HepG2 (cell line): ENCODE results near the gene DCP2.

ENCODE experiments used
- FOXA1 ChIP-seq, 2 experiments: fragments of 450-650 bp in 1 of 2; sonication (generic) in 1 of 2; formaldehyde crosslinking in 1 of 2; IDR thresholded peaks; 2 replicates each; pipeline versions ENCODE4 v1.4.0 to v1.6.1; 2016 to 2020; ENCODE audit warnings: missing genetic modification reagents in 1 of 2
- GABPB1 ChIP-seq: IDR thresholded peaks from 2 replicates; pipeline ENCODE4 v1.6.1; 2016; ENCODE audit warnings: mild to moderate bottlenecking, missing genetic modification reagents, moderate library complexity, missing compliant biosample characterization
- REST ChIP-seq, 2 experiments: IDR thresholded peaks; 2 replicates each; pipeline ENCODE4 v1.6.1; 2011 to 2012; ENCODE audit warnings: low read length in 2 of 2, borderline replicate concordance in 1 of 2, low read depth in 1 of 2, mild to moderate bottlenecking in 1 of 2, moderate library complexity in 1 of 2
- SOX6 ChIP-seq, 2 experiments: fragments of 450-650 bp in 1 of 2; sonication (generic) in 1 of 2; formaldehyde crosslinking in 1 of 2; IDR thresholded peaks; 2 replicates each; pipeline versions ENCODE4 v1.4.0 to v1.6.1; 2017 to 2020; ENCODE audit warnings: antibody characterized with exemption in 1 of 2, mild to moderate bottlenecking in 1 of 2, missing genetic modification reagents in 1 of 2
- ZNF614 ChIP-seq: IDR thresholded peaks from 2 replicates; pipeline ENCODE4 v1.6.1; 2018; ENCODE audit warnings: missing biosample characterization, missing genetic modification reagents, inconsistent platforms, borderline replicate concordance

GRCh38 chr5:112951124-112951702, 25.4 kb upstream of the DCP2 start:
- TF ChIP-seq FOXA1 (IDR thresholded peaks at IDR 0.05) (no peak), FOXA1 (CRISPR knock-in tag; IDR thresholded peaks at IDR 0.05) (no peak), REST (IDR thresholded peaks at IDR 0.05; ENCODE audit: borderline replicate concordance in 1 of 2, low read depth in 1 of 2, low read length in 2 of 2) (no peak), ZNF614 (CRISPR knock-in tag) (no peak), GABPB1 (CRISPR knock-in tag) (no peak), SOX6 (IDR thresholded peaks at IDR 0.05) (no peak), SOX6 (CRISPR knock-in tag; IDR thresholded peaks at IDR 0.05) (no peak)
